GM19372 (cell line): ENCODE data around the gene PCYOX1L.

Source experiments
- ATAC-seq: cut with Tn5 transposase; IDR thresholded peaks from one replicate; pipeline ENCODE4 v1.9.1; 2021; ENCODE audit warnings: mild to moderate bottlenecking, low read depth, moderate library complexity; ENCODE audit not compliant: unreplicated experiment

The PCYOX1L gene

DNA sequence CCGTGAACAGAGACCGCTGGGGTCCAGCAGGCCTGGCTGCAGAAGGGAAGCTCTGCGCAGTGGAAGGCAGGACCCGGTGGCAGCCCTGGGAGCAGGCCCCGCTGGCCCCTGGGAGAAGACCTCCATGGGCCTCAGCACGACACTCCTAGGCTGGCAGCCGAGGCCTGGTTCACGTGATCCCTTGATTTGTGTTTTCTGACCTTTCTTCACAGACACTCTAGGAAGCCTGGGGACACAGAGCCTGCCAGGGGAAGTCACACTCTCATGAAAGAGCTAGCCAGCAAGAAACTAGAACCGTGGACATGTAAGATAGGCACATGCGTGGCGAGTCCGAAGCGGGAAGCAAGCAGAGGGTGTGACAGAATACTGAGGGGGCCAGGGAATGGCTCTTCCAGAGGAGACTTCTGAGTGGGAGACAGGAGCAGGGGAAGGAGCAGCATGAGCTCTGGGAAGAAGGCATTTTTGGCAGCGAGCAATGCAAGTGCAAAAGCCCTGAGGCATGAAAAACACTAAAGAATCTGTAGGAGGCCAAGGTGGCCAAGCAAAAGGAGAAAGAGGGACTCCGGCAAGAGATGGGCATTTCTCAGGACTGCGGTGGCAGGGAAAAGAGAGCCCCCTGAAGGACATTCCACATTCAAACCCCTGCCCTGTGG, 47.8 kb downstream of the PCYOX1L start:
- no peak for ATAC-seq

GRCh38 chr5:149406203-149406978, 48.5 kb downstream of the PCYOX1L start:
- ATAC-seq: no peak

DNA sequence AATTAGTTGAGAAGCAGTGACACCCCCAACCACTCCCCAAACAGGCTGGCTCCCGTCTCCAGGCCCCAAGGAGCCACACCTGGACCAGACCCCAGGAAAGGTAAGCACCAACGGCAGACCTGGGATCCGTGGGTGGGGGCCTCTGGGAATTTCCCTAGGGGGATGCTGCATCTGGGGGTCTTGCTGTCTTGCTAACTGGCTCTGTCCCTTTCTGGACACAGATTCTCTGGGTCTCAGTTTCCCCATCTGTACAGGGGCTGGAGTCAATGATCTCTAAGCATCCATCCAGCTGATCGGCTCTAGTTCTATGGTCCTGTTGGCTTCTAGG, 49.1 kb downstream of the PCYOX1L start:
- no peak for ATAC-seq

DNA sequence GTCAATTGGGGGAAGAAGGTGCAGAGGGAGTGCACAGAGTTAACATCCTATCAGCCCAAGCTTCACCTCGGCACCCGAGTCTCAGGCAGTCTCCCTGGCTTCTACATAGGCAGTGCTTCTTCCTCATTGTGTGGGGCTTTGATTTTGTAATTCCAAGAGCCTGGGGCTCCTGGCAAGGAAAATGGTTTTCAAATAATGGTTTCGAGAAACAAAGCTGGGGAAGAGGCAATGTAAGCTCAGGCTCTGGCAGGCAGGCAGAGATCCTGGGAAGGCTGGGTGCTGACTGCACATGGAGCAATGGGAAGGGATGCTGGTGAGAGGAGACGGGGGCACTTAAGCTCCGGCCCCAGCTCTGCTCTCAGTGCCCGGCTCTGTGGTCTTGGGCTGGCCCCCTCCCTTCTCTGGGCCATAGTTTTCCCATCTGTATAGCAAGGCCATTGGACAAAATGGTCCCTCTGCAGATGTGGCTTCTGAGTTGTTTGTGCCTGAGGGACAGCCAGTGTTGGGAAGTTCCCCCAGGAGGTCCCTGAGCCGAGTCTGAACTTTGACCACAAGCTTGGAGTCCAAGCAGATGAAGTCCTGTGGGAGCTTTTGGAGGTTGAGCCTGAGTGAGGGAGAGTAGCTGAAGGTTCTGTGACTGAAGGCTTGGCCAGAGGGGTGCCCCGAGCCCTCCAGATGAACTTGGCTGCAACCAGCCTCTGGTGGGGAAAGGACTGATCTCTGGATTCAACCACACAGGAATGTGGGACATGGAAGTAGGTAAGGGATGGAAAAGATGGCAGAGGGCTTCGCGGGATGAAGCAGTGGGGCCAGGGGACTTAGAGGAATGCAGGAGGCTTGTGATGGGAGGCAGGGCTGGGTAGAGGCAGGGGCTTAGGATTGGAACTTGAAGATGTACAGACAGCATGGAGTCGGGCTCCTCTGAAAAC, 49.7 kb downstream of the PCYOX1L start:
- ATAC-seq: no peak

DNA sequence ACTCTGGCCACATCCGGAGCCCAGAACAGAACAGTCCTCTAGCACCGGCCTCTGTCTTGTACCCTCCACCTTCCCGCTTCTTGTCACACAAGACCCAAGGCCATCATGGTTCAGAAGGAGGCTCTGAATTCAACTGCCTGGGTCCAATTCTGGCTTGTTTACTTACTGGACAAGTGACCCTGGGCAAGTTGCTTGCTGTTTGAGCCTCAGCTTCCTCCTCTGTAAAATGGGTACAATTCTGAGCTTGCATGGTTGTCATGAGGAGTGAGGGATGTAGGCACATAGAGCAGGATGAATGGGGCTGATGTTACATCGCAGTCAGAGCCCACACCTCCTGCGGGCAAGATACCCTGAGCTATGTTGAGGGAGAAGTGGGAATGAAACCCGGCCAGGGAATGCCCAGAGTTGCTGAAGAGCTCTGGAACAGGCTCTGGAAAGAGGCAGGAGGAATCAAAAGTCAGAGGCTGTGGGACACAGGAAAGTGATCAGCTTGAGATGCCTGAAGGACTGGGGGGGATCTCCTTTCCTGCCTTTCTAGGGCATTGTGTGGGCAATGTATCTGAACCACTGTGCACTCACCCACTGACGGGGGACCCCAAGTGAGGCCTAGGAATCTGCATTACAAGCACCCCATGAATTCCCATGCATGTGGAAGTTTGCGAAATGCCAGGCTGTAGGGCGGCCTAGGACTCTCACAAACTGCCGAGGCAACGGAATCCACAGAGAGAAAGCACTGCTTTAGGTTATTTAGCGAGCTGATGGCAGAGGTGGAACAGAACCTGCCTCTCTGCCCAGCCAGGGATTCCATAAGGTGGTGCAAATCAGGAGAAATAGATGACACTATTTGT, 50.6 kb downstream of the PCYOX1L start:
- no peak for ATAC-seq

DNA sequence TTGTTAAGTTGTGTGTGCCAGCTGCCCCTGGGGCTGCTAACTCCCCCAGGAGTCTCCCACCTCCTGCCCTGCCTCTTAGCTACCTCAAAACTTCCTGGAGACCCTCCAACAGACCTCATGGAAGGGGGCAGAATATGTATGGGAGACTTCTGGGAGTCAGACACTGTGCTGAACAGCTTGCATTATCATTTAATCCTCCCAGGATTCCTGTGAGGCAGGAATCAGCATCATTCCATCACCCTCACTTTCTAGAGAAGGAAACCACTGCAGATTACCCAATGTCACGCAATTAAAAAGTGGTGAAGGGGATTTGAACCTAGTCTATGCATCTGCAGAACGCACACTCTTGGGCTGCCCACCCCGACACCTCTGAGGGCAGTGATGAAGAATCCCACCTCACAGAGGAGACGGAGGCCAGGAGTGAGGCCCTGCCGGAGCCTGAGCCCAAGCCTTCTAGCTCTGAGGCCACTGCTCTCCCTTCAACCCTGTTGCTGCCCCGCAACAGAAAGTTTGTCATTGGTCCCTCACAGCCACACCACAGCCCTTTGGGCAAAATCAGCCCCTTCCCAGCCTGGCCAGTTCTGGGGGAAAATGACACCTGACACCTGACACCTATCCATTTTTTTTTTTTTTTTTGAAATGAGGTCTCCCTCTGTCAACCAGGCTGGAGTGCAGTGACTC, 51.6 kb downstream of the PCYOX1L start:
- no peak for ATAC-seq

DNA sequence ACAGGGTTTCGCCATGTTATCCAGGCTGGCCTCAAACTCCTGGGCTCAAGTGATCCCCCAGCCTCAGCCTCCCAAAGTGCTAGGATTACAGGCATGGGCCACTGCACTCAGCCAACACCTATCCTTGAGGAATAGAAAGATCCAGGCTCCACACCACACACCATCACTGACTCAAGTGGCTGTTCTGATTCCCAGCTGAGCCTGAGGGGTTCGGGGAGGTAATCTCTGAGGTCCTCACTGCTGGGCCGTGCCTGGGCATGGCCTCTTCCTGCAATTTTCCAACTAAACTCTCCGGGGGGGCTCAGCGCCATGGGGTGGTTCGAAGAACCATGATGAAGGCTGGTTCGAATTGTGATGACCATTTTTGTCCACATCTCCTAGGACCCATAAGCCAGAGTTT, 52.2 kb downstream of the PCYOX1L start:
- no peak for ATAC-seq

DNA sequence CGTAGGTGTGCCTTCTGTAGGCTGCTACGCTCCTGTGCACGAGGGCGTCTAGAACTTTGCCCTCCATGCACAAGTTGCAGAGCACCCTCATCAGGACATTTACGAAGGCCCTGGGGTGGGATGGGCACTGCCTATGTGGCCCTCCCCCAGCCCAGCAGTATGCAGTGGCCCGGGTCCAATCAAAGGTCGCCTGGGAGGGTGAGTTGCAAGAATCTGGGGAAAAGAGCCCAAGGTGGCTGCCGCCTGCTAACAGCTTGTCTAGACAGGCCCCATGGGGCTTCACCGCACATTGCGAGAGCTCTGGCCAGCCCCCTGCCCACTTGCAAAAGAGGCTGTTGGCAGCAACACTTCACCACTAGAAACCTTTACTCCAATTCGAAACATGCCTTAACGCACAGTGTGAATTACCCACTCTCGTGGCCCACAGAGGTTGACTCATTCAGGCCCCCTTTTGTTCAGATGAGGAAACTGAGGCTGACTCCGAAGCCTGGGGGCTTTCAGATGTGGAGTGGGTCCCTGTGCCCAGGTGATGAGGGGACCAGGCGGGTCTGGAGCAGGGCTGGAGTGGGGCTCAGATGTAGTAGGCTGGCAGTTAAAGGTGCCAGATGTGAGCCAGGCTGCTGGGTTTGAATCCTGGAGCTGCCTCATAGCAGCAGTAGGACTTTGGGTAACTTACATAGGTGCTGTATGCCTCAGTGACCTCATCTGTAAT, 53.0 kb downstream of the PCYOX1L start:
- no peak for ATAC-seq

DNA sequence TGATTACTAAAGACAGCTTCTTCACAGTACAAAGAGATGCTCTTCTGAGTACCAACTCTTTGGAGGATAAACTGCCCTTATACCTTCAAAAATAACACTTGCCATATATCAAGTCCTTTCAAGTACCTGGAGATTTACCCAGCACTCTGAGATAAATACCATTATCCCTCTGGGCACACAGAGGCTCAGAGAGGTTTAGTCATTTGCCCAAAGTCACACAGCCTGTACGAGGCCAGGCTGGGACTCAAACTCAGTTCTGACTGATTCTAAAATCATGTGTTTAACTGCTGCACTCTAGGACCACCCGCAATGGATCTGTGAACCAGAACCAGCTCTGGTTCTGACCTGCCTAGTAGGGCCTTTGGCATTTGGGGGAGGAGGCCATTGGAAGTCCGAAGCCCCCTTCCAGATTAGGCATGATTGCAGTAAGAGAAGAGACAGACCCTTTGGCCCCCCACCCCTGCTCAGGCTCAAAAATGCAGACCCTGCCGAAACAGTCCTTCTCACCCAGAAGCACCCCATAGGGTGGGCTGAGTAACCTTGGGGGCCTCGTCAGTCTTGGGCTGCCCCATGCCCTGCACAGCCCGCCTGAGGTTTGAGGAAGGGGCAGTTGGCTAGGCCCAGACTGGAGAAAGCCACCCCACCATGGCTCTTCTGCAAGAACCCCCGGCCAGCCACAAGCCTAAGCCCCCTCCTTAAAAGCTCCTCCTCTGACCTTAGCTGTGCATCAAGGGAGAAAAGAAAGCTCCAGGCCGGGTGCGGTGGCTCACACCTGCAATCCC, 54.1 kb downstream of the PCYOX1L start:
- ATAC-seq: no peak

DNA sequence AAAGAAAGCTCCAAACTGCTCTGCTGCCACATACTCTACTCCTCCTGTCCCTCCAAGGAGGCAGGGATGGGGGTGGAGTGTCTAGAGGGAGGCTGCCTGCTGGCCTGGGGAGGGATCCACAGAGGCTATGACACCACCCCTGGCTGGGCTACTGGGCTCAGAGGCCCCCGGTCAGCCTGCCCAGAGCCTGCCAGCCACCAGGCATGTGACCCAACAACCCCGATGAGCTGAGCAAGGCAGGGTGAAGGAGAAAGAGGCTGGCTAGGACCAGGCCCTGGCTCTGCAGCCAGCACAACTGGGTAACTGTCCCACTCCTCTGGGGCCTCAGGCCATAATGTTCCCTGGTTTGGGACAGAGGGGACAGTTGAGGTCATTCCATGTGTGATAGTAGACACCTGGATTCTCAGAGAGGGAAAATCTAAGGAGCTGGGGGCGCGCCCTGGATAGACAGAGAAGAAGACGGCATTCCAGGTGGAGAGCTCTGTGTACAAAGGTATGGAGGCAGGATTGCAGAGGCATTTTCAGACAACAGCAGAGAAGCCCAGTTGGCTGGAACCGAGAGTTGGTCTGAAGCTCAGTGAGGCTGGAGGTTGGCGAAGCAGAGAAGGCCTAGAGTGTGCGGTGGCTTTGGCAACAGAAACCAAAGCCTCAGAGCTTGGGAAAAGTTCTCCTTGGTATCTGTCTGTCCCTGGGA, 55.1 kb downstream of the PCYOX1L start:
- ATAC-seq: no peak

GRCh38 chr5:149413477-149414210, 55.8 kb downstream of the PCYOX1L start:
- no peak for ATAC-seq

DNA sequence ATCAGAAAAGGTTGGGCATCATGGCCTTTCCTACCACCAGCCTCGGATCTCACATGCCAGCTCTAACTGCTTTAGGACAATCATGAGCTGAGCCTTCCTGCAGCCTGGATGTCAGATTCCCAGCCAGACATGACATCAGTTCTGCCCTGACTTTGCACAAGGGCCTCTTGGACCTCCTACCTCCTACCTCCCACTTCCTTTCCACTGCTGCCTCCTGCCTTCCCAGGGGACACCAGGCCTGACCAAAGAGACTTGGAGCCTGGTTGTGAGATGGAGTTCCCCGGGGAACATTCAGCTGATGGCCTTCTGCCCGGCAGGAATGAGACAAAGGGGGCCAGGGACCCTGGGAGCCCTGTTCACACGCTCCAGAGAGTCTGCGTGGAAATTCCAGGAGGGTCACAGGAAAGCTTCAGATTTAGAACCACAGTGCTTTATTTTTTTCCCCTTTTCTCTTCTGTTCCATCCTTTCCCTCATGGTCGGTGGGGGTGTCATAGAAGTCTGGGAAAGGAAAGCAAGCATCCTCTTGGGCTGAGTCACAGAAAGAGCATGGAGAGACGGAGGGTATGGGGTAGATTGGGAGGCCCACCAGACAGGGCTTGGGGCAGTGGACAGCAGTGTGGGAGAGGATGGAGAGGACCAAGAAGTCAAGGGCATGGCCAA, 56.7 kb downstream of the PCYOX1L start:
- ATAC-seq: no peak

- no peak for ATAC-seq
Observed at GRCh38 chr5:149415066-149415967, 57.5 kb downstream of the PCYOX1L start.

DNA sequence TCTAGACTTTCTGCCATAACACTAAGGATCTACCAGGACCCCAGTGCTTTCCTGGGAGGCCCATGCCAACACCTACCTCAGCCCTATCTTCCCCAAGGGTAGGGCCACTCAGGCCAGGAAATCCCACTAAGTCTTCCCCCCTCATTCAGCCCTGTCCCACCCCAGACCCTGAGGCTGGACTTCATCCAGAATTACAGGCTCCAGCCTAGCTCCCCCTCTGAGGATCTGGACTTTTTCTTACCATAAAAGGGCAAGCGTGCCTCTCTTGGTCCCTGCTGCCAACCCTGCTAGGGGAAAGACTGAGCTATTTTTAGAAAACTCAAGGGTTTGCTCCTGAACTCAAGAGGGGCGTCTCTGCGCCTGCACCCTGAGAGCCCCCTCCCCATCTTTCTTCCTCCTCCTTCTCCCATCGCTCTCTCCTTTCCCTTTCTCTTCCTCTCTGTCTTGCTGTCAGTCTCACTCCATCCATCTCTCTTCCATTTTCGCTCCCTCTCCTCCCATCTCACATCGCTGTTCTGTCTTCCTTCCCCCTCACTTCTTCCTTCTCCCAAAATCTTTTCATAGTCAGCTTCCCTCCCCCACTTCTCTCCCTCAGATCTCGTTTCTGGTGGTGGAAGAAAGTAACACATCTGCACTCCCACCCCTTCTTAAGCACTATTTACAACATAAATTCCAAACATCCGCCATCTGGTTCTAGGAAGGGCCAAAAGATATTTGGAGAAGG, 59.3 kb downstream of the PCYOX1L start:
- no peak for ATAC-seq
